Fibroblast of villous mesenchyme (primary cell): Measurements from ENCODE around the gene IFT88. TPM values are rescaled to one million over a fixed set of nuclear protein-coding genes. Genes with fewer than 3 reads are reported as not detected.
A peak's percentile ranks its signal among the peaks of the same experiment; 100 is the strongest.

Source experiments
- DNase-seq: peaks from one replicate; pipeline ENCODE4 v3.0.0-alpha.2; 2010; ENCODE audit warnings: low read depth
- H3K4me3 ChIP-seq: 2 replicates; pipeline ENCODE4 v1.5.1; 2011; ENCODE audit warnings: low read depth, mild to moderate bottlenecking, low read length
- CTCF ChIP-seq: IDR thresholded peaks from 2 replicates; pipeline ENCODE4 v1.5.1; 2012; ENCODE audit warnings: low read depth, mild to moderate bottlenecking, low read length; ENCODE audit not compliant: insufficient read depth
- total RNA-seq: library from RNA; depleted of rRNA; stranded (reverse); fragments of >200 nt; gene quantifications from 2 replicates; pipeline ENCODE4 v1.2.3, GENCODE V29; 2012

The IFT88 gene
- total RNA-seq, 1 donor, result 14.2 TPM

GRCh38 chr13:20526664-20527063 lies 40.3 kb upstream of the IFT88 start:
- TF ChIP-seq CTCF, result no peak
- peak overlapping the region; percentile 79 for H3K4me3 ChIP-seq
- DNase-seq, result no peak

GRCh38 chr13:20528452-20528851 lies 38.5 kb upstream of the IFT88 start:
- no peak overlapping the region for H3K4me3 ChIP-seq
- no peak for DNase-seq
- no peak for TF ChIP-seq CTCF

GRCh38 chr13:20534038-20534608 lies 32.8 kb upstream of the IFT88 start:
- no peak for TF ChIP-seq CTCF
- DNase-seq, result no peak
- no peak overlapping the region for H3K4me3 ChIP-seq

GRCh38 chr13:20536992-20537391 lies 30.0 kb upstream of the IFT88 start:
- no peak for DNase-seq
- no peak for TF ChIP-seq CTCF
- no peak overlapping the region for H3K4me3 ChIP-seq

- DNase-seq, result peak; percentile 9
- no peak for TF ChIP-seq CTCF
- H3K4me3 ChIP-seq, result no peak overlapping the region
These were observed 22.6 kb upstream of the IFT88 start for GRCh38 chr13:20544201-20544923.

GRCh38 chr13:20546556-20546955 lies 20.4 kb upstream of the IFT88 start:
- DNase-seq, result no peak
- TF ChIP-seq CTCF, result no peak
- H3K4me3 ChIP-seq, result no peak overlapping the region
